Measurements from ENCODE around the gene RBM17.

RBM17 gene

DNA sequence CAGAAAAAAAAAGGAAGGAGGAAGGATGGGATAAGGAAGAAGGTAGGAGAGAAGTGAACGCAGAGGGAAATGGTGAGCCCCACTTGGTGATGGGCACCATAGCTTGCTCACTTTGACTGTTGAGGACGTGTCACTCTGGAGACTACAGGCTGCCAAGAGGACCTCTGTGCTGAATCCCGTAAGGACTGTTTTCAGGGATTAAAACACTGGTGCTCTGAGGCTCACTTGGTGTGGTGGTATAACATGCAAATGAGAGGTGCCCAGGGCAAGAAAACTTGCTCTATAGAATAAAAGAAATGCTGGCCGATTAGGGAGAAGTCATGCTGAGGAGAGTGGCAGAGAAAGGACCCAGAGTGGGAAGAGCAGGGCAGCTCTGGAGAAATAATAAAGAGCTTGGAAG, 21.4 kb upstream of the RBM17 start:
- TF ChIP-seq TAF1 (IDR thresholded peaks at IDR 0.05; ENCODE audit: low read depth) (no peak), CREB1 (IDR thresholded peaks at IDR 0.05; ENCODE audit: low read depth) (no peak), EGR1 (IDR thresholded peaks at IDR 0.05) (no peak), TCF12 (IDR thresholded peaks at IDR 0.05; ENCODE audit: low read depth) (no peak), CEBPB (IDR thresholded peaks at IDR 0.05) (no peak), RAD21 (IDR thresholded peaks at IDR 0.05; ENCODE audit: low read depth) (no peak), NFIC (IDR thresholded peaks at IDR 0.05) (no peak), TEAD4 (IDR thresholded peaks at IDR 0.05) (no peak), FOXM1 (IDR thresholded peaks at IDR 0.05; ENCODE audit: borderline replicate concordance, low read depth) (no peak), YY1 (IDR thresholded peaks at IDR 0.05; ENCODE audit: low read depth) (no peak), EP300 (IDR thresholded peaks at IDR 0.05; ENCODE audit: borderline replicate concordance) (no peak), ZBTB7A (IDR thresholded peaks at IDR 0.05; ENCODE audit: low read depth) (no peak)
- TF ChIP-seq, protein P1, sequence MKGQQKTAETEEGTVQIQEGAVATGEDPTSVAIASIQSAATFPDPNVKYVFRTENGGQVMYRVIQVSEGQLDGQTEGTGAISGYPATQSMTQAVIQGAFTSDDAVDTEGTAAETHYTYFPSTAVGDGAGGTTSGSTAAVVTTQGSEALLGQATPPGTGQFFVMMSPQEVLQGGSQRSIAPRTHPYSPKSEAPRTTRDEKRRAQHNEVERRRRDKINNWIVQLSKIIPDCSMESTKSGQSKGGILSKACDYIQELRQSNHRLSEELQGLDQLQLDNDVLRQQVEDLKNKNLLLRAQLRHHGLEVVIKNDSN (IDR thresholded peaks at IDR 0.05) = no peak
- TF ChIP-seq, protein P2, sequence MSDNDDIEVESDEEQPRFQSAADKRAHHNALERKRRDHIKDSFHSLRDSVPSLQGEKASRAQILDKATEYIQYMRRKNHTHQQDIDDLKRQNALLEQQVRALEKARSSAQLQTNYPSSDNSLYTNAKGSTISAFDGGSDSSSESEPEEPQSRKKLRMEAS (IDR thresholded peaks at IDR 0.05) = no peak
- TF ChIP-seq, protein P3, sequence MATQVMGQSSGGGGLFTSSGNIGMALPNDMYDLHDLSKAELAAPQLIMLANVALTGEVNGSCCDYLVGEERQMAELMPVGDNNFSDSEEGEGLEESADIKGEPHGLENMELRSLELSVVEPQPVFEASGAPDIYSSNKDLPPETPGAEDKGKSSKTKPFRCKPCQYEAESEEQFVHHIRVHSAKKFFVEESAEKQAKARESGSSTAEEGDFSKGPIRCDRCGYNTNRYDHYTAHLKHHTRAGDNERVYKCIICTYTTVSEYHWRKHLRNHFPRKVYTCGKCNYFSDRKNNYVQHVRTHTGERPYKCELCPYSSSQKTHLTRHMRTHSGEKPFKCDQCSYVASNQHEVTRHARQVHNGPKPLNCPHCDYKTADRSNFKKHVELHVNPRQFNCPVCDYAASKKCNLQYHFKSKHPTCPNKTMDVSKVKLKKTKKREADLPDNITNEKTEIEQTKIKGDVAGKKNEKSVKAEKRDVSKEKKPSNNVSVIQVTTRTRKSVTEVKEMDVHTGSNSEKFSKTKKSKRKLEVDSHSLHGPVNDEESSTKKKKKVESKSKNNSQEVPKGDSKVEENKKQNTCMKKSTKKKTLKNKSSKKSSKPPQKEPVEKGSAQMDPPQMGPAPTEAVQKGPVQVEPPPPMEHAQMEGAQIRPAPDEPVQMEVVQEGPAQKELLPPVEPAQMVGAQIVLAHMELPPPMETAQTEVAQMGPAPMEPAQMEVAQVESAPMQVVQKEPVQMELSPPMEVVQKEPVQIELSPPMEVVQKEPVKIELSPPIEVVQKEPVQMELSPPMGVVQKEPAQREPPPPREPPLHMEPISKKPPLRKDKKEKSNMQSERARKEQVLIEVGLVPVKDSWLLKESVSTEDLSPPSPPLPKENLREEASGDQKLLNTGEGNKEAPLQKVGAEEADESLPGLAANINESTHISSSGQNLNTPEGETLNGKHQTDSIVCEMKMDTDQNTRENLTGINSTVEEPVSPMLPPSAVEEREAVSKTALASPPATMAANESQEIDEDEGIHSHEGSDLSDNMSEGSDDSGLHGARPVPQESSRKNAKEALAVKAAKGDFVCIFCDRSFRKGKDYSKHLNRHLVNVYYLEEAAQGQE (IDR thresholded peaks at IDR 0.05; ENCODE audit: low read depth) = no peak

DNA sequence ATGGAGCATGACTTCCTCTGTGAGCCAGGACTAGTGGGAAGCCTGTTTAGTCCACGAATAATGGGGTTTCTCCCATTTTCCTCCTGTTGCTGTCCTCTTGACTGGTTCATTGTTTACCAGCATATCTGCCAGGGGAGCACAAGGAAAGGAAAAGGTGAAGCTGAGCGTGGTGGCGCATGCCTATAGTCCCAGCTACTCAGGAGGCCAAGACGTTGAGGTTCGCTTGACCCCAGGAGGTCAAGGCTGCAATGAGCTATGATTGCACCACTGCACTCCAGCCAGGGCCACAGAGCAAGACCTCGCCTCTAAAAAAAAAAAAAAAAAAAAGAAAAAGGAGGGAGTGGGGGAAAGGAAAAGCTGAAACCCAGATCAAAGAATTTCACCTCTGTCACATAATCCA, 20.8 kb upstream of the RBM17 start:
- TF ChIP-seq TAF1 (IDR thresholded peaks at IDR 0.05; ENCODE audit: low read depth) (no peak), CREB1 (IDR thresholded peaks at IDR 0.05; ENCODE audit: low read depth) (no peak)
- TF ChIP-seq, protein P3 (IDR thresholded peaks at IDR 0.05; ENCODE audit: low read depth) = no peak

DNA sequence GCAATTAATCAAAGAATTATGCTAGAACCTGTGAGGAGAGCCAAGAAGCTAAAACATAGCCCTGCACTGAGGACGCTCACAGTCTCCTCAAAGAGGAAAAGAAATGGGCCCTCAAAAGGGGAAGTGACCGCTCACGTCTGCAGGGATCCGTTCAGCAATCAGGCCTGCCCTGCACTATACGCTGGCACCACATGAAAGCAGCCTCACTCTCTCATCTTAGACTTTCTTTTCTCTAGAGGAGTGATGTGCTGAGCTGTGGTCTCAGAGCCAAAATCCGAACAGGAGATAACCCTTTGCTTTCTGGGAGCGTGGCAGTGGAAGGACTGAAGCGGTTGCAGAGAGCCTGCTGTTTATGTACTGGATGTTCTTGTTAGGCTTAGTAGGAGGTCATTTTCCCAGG, 20.4 kb upstream of the RBM17 start:
- no peak for TF ChIP-seq CREB1 (IDR thresholded peaks at IDR 0.05; ENCODE audit: low read depth)
- no peak for TF ChIP-seq EP300 (IDR thresholded peaks at IDR 0.05; ENCODE audit: borderline replicate concordance)
- no peak for TF ChIP-seq RAD21 (IDR thresholded peaks at IDR 0.05; ENCODE audit: low read depth)
- TF ChIP-seq EGR1 (IDR thresholded peaks at IDR 0.05) = no peak
- TF ChIP-seq FOXM1 (IDR thresholded peaks at IDR 0.05; ENCODE audit: borderline replicate concordance, low read depth) = no peak

DNA sequence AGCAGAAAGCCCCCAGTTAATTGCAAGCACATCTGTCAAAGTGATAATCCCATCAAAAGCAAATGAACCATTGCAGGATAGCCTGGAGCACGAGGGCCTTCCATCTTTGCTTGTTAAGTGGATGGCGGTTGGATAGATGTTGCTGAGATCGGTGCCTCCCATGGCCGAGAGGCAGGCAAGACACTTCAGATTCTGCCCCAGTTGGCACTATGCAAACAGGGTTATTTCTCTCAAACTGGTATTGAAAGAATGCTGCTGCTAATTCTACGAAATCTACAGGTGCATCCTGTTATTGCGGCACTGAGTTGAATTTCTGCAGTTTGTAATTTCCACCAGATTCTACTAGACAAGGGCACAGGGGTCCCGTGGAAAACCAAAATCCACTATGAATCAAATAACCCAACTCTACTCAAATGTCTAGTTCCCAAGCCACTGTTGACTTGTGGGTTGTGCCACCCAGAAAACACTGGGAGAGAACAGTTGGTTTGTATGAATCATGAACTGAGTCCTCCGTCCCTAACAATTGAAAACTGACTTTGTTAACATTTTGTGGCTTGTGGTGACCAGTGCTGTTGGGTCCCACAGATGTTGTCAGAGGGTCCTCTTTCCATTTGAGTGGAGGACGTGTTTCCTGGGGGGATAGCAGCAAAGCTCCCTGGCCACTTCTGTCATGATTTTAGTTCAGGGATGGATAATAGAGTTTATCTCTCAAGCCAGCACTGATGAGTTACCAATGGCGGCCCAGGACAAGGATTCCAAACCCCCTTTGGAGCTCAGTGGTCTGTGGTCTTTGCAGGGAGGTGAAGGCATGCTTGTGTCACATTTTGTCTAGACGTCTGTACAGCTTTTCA, 19.5 kb upstream of the RBM17 start:
- no peak for TF ChIP-seq CREB1 (IDR thresholded peaks at IDR 0.05; ENCODE audit: low read depth)
- TF ChIP-seq, protein P1 (IDR thresholded peaks at IDR 0.05) = no peak
- no peak for TF ChIP-seq ZBTB7A (IDR thresholded peaks at IDR 0.05; ENCODE audit: low read depth)
- no peak for TF ChIP-seq TCF12 (IDR thresholded peaks at IDR 0.05; ENCODE audit: low read depth)
- TF ChIP-seq EP300 (IDR thresholded peaks at IDR 0.05; ENCODE audit: borderline replicate concordance) = no peak
- TF ChIP-seq, protein P2 (IDR thresholded peaks at IDR 0.05) = no peak
- TF ChIP-seq TAF1 (IDR thresholded peaks at IDR 0.05; ENCODE audit: low read depth) = no peak
- TF ChIP-seq NFIC (IDR thresholded peaks at IDR 0.05) = no peak
- TF ChIP-seq RAD21 (IDR thresholded peaks at IDR 0.05; ENCODE audit: low read depth) = no peak

DNA sequence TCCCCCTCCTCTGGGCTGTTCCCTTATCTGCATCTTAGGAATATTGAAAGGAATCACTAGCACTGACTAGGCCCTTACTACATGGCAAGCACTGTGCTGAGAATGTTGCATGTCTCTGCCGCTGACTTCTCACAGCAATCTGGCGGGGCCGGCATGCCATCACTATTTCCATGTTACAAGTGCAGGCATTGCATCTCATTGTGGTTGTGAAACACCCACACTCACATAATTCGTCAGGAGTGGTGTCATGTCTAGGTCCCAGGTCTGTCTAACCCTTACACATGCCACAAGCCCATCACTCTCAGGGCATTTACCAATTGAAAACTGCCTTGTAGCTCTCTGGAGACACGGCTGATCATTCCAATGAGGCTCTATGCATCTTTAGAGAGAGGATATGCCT, 18.2 kb upstream of the RBM17 start:
- TF ChIP-seq CEBPB (IDR thresholded peaks at IDR 0.05) (no peak), EGR1 (IDR thresholded peaks at IDR 0.05) (no peak), RAD21 (IDR thresholded peaks at IDR 0.05; ENCODE audit: low read depth) (no peak), ZBTB7A (IDR thresholded peaks at IDR 0.05; ENCODE audit: low read depth) (no peak), FOXM1 (IDR thresholded peaks at IDR 0.05; ENCODE audit: borderline replicate concordance, low read depth) (no peak), YY1 (IDR thresholded peaks at IDR 0.05; ENCODE audit: low read depth) (no peak), EP300 (IDR thresholded peaks at IDR 0.05; ENCODE audit: borderline replicate concordance) (no peak), CREB1 (IDR thresholded peaks at IDR 0.05; ENCODE audit: low read depth) (no peak), NFIC (IDR thresholded peaks at IDR 0.05) (no peak), TAF1 (IDR thresholded peaks at IDR 0.05; ENCODE audit: low read depth) (no peak), TCF12 (IDR thresholded peaks at IDR 0.05; ENCODE audit: low read depth) (no peak), TEAD4 (IDR thresholded peaks at IDR 0.05) (no peak)
- TF ChIP-seq, protein P1 (IDR thresholded peaks at IDR 0.05) = no peak
- TF ChIP-seq, protein P3 (IDR thresholded peaks at IDR 0.05; ENCODE audit: low read depth) = no peak
- TF ChIP-seq, protein P2 (IDR thresholded peaks at IDR 0.05) = no peak
